NB4 (cell line): Measurements from ENCODE around the gene POLA1.

ENCODE experiments used
- DNase-seq: peaks from one replicate; pipeline ENCODE4 v3.0.0; 2010; ENCODE audit warnings: low read depth
- H3K4me3 ChIP-seq: one replicate; pipeline ENCODE4 v1.5.1; 2011; ENCODE audit warnings: mild to moderate bottlenecking, low read depth, low read length, moderate library complexity
- CTCF ChIP-seq: IDR thresholded peaks from one replicate; pipeline ENCODE4 v1.5.1; 2012; ENCODE audit warnings: low read depth, low read length
- MAX ChIP-seq: IDR thresholded peaks from 2 replicates; pipeline ENCODE4 v1.6.1; 2011; ENCODE audit warnings: low read depth, low read length
- MYC ChIP-seq: IDR thresholded peaks from 2 replicates; pipeline ENCODE4 v1.6.1; 2011; ENCODE audit warnings: low read depth, low read length
- POLR2A ChIP-seq: IDR thresholded peaks from 2 replicates; pipeline ENCODE4 v1.6.1; 2011; ENCODE audit warnings: mild to moderate bottlenecking; ENCODE audit not compliant: insufficient read length; ENCODE audit errors: extremely low read depth

The POLA1 gene

DNA sequence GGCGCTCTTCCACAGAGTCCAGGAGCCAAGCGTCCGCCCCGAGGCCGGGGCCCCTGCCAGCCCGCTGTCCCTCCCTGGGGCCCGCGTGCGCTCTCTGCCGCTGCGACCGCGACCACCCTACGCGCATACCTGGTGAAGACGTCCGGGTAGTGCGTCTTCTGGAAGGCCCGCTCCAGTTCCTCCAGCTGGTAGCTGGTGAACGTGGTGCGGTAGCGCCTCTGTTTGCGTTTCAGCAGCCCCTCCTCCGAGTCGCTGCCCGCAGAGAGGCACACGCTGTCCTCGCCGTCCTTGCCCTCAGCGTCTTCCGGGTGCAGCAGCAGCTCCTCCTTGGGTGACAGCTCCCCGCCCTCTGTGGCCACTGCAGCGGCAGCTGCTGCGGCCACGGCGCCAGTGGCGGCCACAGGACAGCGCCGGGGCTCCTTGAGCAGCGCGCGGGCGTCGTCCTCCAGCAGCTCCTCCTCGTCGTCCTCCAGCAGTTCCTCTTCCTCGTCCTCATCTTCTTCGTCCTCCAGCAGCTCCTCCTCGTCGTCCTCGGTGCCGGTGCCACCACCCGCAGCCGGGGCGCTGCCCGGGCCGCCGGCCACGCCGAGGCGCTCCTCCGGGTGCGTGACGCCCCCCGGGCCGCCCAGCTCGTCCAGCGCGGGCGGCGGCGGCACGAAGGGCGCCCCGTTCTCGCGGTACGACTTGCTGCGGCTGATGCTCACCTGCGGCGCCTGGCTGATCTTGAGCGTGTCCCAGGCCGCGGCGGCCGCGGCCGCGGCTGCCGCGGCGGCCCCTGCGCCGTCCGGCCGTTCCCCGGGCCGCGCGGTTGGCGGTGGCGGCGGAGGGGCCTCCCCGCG lies 319.3 kb downstream of the POLA1 start:
- TF ChIP-seq MYC, result no peak
- no peak for TF ChIP-seq MAX
- no peak for TF ChIP-seq CTCF
- TF ChIP-seq POLR2A, result no peak
- H3K4me3 ChIP-seq, result no peak overlapping the region
- DNase-seq, result peak; percentile 52

- DNase-seq, result peak; percentile 43
- TF ChIP-seq MAX (no peak), MYC (no peak)
- H3K4me3 ChIP-seq, result no peak overlapping the region
Measured at GRCh38 chrX:25013632-25014365, 320.1 kb downstream of the POLA1 start.

DNA sequence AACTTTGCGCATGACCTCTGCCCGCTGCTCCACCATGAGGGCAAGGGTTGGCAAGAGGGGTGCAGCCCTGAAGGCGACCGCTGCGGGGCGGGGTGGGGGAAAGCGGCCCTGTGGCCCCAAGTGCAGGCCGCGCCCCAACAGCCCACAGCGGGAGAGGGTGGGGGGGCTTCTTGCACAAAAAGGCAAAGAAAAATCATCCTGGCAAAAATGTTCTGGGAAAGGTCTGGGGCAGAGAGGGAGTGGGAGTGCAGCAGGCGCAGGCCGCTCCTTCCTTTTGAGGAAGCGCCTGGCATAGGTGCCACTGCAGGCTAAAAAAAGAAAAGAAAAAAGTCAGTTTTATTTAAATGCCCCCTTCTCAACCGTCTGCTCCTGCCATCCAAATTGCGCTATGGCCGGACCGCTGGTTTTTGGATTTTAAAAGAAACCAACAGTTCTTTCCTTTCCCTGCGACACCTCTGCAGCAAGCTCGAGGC lies 320.7 kb downstream of the POLA1 start:
- no peak for TF ChIP-seq MYC
- no peak for TF ChIP-seq POLR2A
- no peak for TF ChIP-seq CTCF
- no peak for TF ChIP-seq MAX
- H3K4me3 ChIP-seq, result no peak overlapping the region
- DNase-seq, result no peak

- no peak within 1 kb of the TSS for H3K4me3 ChIP-seq
- peak; percentile 67 for DNase-seq
- TF ChIP-seq CTCF, result no peak
- TF ChIP-seq MAX, result no peak
- no peak for TF ChIP-seq MYC
- no peak for TF ChIP-seq POLR2A
Measured at GRCh38 chrX:25015486-25016360, 322.0 kb downstream of the POLA1 start, which contains the start of gene ARX. ARX (minus strand) TSS chrX:25015965; CDS start chrX:25015737, 228 bp downstream.

DNA sequence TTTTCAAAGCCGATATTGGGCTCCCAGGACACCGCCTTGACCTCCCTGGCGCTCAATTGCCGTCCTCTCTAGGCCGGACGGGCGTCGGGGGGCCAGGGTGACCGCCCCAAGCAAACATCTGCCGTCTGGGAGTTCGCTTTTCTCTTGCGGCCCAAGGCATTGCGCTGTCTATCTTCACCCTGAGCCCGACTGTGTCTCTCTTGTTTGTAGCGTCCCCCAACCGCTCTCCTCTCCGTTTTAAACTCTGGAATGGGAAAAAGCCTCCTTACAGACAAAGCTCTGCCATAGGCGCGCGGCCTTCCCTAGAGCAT lies 322.6 kb downstream of the POLA1 start:
- no peak overlapping the region for H3K4me3 ChIP-seq
- DNase-seq, result no peak
- no peak for TF ChIP-seq CTCF
- no peak for TF ChIP-seq MAX
- TF ChIP-seq POLR2A, result no peak
- TF ChIP-seq MYC, result no peak
